NB4 (cell line): ENCODE measurements around the gene KCNQ1.

Experiments used
- DNase-seq: peaks from one replicate; pipeline ENCODE4 v3.0.0; 2010; ENCODE audit warnings: low read depth
- H3K4me3 ChIP-seq: one replicate; pipeline ENCODE4 v1.5.1; 2011; ENCODE audit warnings: mild to moderate bottlenecking, low read depth, low read length, moderate library complexity
- MYC ChIP-seq: IDR thresholded peaks from 2 replicates; pipeline ENCODE4 v1.6.1; 2011; ENCODE audit warnings: low read depth, low read length
- POLR2A ChIP-seq: IDR thresholded peaks from 2 replicates; pipeline ENCODE4 v1.6.1; 2011; ENCODE audit warnings: mild to moderate bottlenecking; ENCODE audit not compliant: insufficient read length; ENCODE audit errors: extremely low read depth
- TF ChIP-seq, protein P1 (sequence below): IDR thresholded peaks from one replicate; pipeline ENCODE4 v1.5.1; 2012; ENCODE audit warnings: low read depth, low read length
- TF ChIP-seq, protein P2 (sequence below): IDR thresholded peaks from 2 replicates; pipeline ENCODE4 v1.6.1; 2011; ENCODE audit warnings: low read depth, low read length

The KCNQ1 gene

DNA sequence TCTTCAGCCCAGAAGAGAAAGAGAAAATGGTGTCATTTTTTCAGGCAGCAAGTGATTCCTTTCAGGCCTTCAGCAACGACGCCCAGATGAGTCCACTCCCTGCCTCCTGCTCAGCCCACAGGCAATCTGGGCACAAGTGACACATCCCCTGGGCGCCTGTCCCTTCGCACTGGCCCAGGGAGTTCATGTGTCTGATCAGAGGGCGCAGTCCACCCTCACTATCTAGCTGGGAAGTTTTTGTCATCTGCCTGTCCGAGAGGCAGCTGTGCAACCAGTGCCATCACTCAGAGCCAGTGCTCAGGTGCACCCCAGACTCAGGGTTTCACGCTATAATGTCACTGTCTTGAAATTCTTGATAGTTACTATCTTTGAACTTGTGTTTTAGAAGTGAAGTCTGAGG is 256.4 kb downstream of the KCNQ1 start:
- no peak for TF ChIP-seq POLR2A
- TF ChIP-seq, protein P1, sequence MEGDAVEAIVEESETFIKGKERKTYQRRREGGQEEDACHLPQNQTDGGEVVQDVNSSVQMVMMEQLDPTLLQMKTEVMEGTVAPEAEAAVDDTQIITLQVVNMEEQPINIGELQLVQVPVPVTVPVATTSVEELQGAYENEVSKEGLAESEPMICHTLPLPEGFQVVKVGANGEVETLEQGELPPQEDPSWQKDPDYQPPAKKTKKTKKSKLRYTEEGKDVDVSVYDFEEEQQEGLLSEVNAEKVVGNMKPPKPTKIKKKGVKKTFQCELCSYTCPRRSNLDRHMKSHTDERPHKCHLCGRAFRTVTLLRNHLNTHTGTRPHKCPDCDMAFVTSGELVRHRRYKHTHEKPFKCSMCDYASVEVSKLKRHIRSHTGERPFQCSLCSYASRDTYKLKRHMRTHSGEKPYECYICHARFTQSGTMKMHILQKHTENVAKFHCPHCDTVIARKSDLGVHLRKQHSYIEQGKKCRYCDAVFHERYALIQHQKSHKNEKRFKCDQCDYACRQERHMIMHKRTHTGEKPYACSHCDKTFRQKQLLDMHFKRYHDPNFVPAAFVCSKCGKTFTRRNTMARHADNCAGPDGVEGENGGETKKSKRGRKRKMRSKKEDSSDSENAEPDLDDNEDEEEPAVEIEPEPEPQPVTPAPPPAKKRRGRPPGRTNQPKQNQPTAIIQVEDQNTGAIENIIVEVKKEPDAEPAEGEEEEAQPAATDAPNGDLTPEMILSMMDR = no peak
- TF ChIP-seq, protein P2, sequence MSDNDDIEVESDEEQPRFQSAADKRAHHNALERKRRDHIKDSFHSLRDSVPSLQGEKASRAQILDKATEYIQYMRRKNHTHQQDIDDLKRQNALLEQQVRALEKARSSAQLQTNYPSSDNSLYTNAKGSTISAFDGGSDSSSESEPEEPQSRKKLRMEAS = no peak
- no peak for TF ChIP-seq MYC
- no peak overlapping the region for H3K4me3 ChIP-seq

GRCh38 chr11:2701898-2702434 is 257.2 kb downstream of the KCNQ1 start:
- TF ChIP-seq MYC (no peak), POLR2A (no peak)
- TF ChIP-seq, protein P1 = no peak
- TF ChIP-seq, protein P2 = no peak
- no peak for DNase-seq
- H3K4me3 ChIP-seq = no peak overlapping the region

More for the DNA sequence above, 256.4 kb downstream of the KCNQ1 start:
- DNase-seq = no peak

GRCh38 chr11:2702771-2703362 is 258.1 kb downstream of the KCNQ1 start:
- H3K4me3 ChIP-seq = no peak overlapping the region
- DNase-seq = no peak
- TF ChIP-seq, protein P2 = no peak

GRCh38 chr11:2703363-2704141 is 258.7 kb downstream of the KCNQ1 start:
- DNase-seq = peak; percentile 92
- no peak for TF ChIP-seq POLR2A
- 0 out of 2 replicates have a peak, but pooled peaks have one; percentile 13 for TF ChIP-seq MYC
- TF ChIP-seq, protein P1 = no peak
- TF ChIP-seq, protein P2 = peak; percentile 77; the same call in 1 of the 2 replicates
- H3K4me3 ChIP-seq = no peak overlapping the region

- no peak for DNase-seq
- no peak overlapping the region for H3K4me3 ChIP-seq
- TF ChIP-seq, protein P2 = no peak
- TF ChIP-seq, protein P1 = no peak
- no peak for TF ChIP-seq POLR2A
- no peak for TF ChIP-seq MYC
Observed at GRCh38 chr11:2704356-2704755, 259.5 kb downstream of the KCNQ1 start.

DNA sequence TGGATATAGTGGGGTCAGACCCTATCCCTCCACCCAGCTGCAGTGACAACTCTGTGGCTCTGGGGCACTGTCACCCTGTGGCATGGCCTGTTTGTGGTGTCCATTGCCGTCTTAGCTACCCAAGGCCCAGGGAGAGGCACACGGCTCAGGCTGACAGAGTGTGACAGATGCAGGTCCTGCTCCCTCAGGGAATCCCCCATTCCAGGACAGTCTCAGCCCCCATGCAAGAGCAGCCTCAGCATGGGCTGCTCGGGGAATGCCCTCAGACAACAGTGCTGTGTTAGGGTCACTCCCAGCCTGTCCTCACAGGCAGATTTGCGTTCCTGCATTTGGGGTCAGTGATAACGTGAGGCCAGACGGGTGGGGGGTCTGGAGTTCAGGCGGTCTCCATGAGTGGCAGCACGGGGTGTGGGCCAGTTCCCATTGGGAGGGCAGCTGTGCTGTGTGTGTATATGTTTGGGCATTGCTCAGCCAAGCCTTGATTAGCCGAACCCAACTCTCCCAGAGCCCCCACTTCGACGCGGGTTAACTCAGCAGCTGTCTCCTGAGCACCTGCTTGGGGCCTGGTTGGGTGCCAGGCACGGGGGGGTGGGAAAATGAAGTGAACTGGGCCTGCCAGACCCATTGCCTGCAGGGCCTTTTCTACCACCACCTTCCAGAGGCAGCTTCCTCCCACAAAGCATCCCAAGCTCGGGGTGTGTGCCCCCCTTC is 260.2 kb downstream of the KCNQ1 start:
- no peak for TF ChIP-seq POLR2A
- no peak overlapping the region for H3K4me3 ChIP-seq
- no peak for DNase-seq
